Activated CD8-positive, alpha-beta T cell treated with anti-CD3 and anti-CD28 coated beads for 36 hours (primary cell): ENCODE results near the gene GRID2. TPM values are rescaled to one million over a fixed set of nuclear protein-coding genes. Genes with fewer than 3 reads are reported as not detected.
"Not testable (repeated sequence)": the region's sequence is repeated elsewhere in the genome, so short reads cannot be mapped to it uniquely, and the experiment has no call there.

Experiments
- ATAC-seq: fragments of 200-7000 bp; cut with Tn5 transposase; one replicate; pipeline ENCODE4 v1.10.0; 2021; ENCODE audit warnings: mild to moderate bottlenecking, moderate library complexity
- CTCF ChIA-PET: fragments of 350-600 bp; sonication (Branson Sonifier 250); formaldehyde crosslinking; loops from one replicate; lab custom pipeline; 2021; ENCODE audit warnings: antibody characterized with exemption; lab: Charles Lee
- POLR2A ChIA-PET: fragments of 350-600 bp; sonication (Branson Sonifier 250); formaldehyde crosslinking; loops from one replicate; lab custom pipeline; 2021; ENCODE audit warnings: antibody characterized with exemption; lab: Charles Lee
- DNase-seq: peaks from one replicate; pipeline ENCODE4 v3.0.0-alpha.2; 2020
- H3K27ac Mint-ChIP-seq: one replicate; pipeline ENCODE4 v1.8.0; 2021; ENCODE audit warnings: mild to moderate bottlenecking, mixed read lengths
- H3K27me3 Mint-ChIP-seq: one replicate; pipeline ENCODE4 v1.8.0; 2021; ENCODE audit warnings: mixed read lengths
- H3K36me3 Mint-ChIP-seq: one replicate; pipeline ENCODE4 v1.8.0; 2021; ENCODE audit warnings: low read depth, mixed read lengths
- H3K4me1 Mint-ChIP-seq: one replicate; pipeline ENCODE4 v1.8.0; 2021; ENCODE audit warnings: low read depth, mixed read lengths
- H3K4me3 Mint-ChIP-seq: one replicate; pipeline ENCODE4 v1.8.0; 2021; ENCODE audit warnings: mild to moderate bottlenecking, moderate library complexity, mixed read lengths
- H3K9me3 Mint-ChIP-seq: one replicate; pipeline ENCODE4 v1.8.0; 2021; ENCODE audit warnings: mixed read lengths
- CTCF ChIP-seq: fragments of 200-600 bp; IDR thresholded peaks from one replicate; pipeline ENCODE4 v1.8.0; 2022; ENCODE audit warnings: antibody characterized with exemption, mild to moderate bottlenecking
- intact Hi-C: fragments of 100-400 bp; cut with micrococcal nuclease; formaldehyde crosslinking; loops from one replicate; pipeline ENCODE4 v1.10.0; 2022
- total RNA-seq, 2 experiments: library from RNA; stranded (reverse); gene quantifications; one replicate each; pipeline ENCODE4 v1.2.3, GENCODE V29; 2021

GRID2 gene
- total RNA-seq, 2 experiments from 2014 or later = not detected

GRCh38 chr4:93355411-93355810 is 1051.6 kb downstream of the GRID2 start:
- H3K27me3 Mint-ChIP-seq = no peaks in the 10 kb centered on the region
- no peak overlapping the region for H3K4me3 Mint-ChIP-seq
- ATAC-seq = no peak
- ChIA-PET CTCF (no interaction called here), POLR2A (no interaction called here)
- intact Hi-C loops = no loop called here
- no peaks in the 10 kb centered on the region for H3K36me3 Mint-ChIP-seq
- H3K27ac Mint-ChIP-seq = no peak overlapping the region
- TF ChIP-seq CTCF = no peak
- H3K4me1 Mint-ChIP-seq = no peaks in the 10 kb centered on the region
- DNase-seq = no peak
- peaks cover 1% of the 10 kb centered on the region for H3K9me3 Mint-ChIP-seq

- TF ChIP-seq CTCF = no peak
- Mint-ChIP-seq H3K27ac (no peak overlapping the region), H3K9me3 (no peaks in the 10 kb centered on the region), H3K4me1 (no peaks in the 10 kb centered on the region), H3K27me3 (no peaks in the 10 kb centered on the region), H3K36me3 (no peaks in the 10 kb centered on the region), H3K4me3 (no peak overlapping the region)
- intact Hi-C loops = no loop called here
- ATAC-seq (no peak), DNase-seq (no peak)
- CTCF ChIA-PET = no interaction called here
- POLR2A ChIA-PET = no interaction called here
These were observed 1055.8 kb downstream of the GRID2 start for GRCh38 chr4:93359586-93359985.

- POLR2A ChIA-PET, H3K4me1 Mint-ChIP-seq, intact Hi-C loops, H3K36me3 Mint-ChIP-seq, DNase-seq, CTCF ChIA-PET, ATAC-seq, H3K4me3 Mint-ChIP-seq, H3K27ac Mint-ChIP-seq, H3K27me3 Mint-ChIP-seq, H3K9me3 Mint-ChIP-seq: not testable (repeated sequence)
These were observed 1062.5 kb downstream of the GRID2 start for GRCh38 chr4:93366169-93366755.

GRCh38 chr4:93368968-93369367 is 1065.2 kb downstream of the GRID2 start:
- POLR2A ChIA-PET = no interaction called here
- DNase-seq = no peak
- no peaks in the 10 kb centered on the region for H3K27me3 Mint-ChIP-seq
- no peaks in the 10 kb centered on the region for H3K36me3 Mint-ChIP-seq
- H3K9me3 Mint-ChIP-seq = peaks cover 6% of the 10 kb centered on the region
- H3K4me3 Mint-ChIP-seq = no peak overlapping the region
- intact Hi-C loops = no loop called here
- H3K4me1 Mint-ChIP-seq = no peaks in the 10 kb centered on the region
- ATAC-seq = no peak
- TF ChIP-seq CTCF = no peak
- CTCF ChIA-PET = no interaction called here
- no peak overlapping the region for H3K27ac Mint-ChIP-seq

- DNase-seq = no peak
- intact Hi-C loops = no loop called here
- CTCF ChIA-PET = no interaction called here
- POLR2A ChIA-PET = no interaction called here
- Mint-ChIP-seq H3K9me3 (no peaks in the 10 kb centered on the region), H3K4me3 (no peak overlapping the region), H3K27me3 (no peaks in the 10 kb centered on the region), H3K36me3 (no peaks in the 10 kb centered on the region), H3K27ac (no peak overlapping the region), H3K4me1 (no peaks in the 10 kb centered on the region)
- no peak for ATAC-seq
- no peak for TF ChIP-seq CTCF
These were observed 1066.5 kb downstream of the GRID2 start for GRCh38 chr4:93370256-93370655.
